ENCODE data around the gene FTO. TPM values are rescaled to one million over a fixed set of nuclear protein-coding genes. Genes with fewer than 3 reads are reported as not detected.

The FTO gene
- total and polyA plus RNA-seq, 2 of the 8 experiments (the other 6 are each of a cell fraction or from before 2014, with no cell fraction given), result 34.5 to 59.8 TPM

DNA sequence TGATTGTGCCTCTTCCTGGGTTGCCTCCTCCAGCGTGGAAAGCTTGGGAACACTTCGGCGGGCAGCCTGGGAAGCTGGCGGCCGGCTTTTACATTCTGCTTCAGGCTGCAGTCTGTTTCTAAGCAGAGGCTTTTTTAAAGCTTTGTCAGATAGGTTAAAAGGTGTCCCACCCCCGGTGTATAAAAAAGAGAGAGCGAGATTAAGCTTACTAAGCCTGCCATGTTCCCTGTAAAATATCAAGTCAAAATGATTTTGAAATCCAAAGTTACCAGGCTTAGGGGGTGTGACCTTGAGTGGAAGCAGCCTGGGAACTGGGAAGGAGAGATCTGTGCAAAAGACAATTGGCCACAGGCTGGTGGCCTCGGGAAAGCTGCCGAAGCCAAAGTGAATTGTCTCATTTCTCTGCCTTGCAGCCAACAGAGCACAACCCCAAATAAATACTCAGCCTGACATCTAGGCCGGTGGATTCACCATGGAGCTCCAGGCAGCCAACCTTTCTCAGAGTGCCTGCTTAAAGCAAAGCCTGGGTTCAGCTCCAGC is 254.5 kb downstream of the FTO start:
- no peak overlapping the region for H2BK12ac ChIP-seq (ENCODE audit: low read depth, low read length)
- no peak overlapping the region for H3K4me2 ChIP-seq (ENCODE audit: insufficient read depth in 1 of 2, low read depth in 2 of 2, low read length in 2 of 2)
- WGBS, 2 experiments (ENCODE audit: extremely low coverage in 1 of 2, insufficient coverage in 1 of 2, insufficient read length in 1 of 2, insufficient replicate concordance in 2 of 2, low coverage in 1 of 2, low lambda C conversion rate in 2 of 2, missing lambda C conversion rate in 1 of 2), result 85% methylated on average over 10 of the region's 10 CpGs; no CpG with 5 or more reads in 1 of the 2 experiments
- no peak overlapping the region for H2BK20ac ChIP-seq (ENCODE audit: low read length)
- no peak overlapping the region for H2BK5ac ChIP-seq (ENCODE audit: low read depth, low read length)
- POLR2A ChIA-PET (ENCODE audit: partially characterized antibody), result no interaction called here
- H3K23ac ChIP-seq (ENCODE audit: insufficient read length), result no peak overlapping the region
- H3K18ac ChIP-seq (ENCODE audit: extremely low read depth, low read length), result no peak overlapping the region
- H3K9ac ChIP-seq (replicated peaks in 1 of 4; ENCODE audit: extremely low read depth in 1 of 4, low read depth in 3 of 4, low read length in 3 of 4), result no peak overlapping the region
- H3K27ac ChIP-seq (ENCODE audit: low read depth, low read length), result no peak overlapping the region
- H3K4me3 ChIP-seq (ENCODE audit: extremely low read depth in 1 of 4, insufficient read depth in 2 of 4, low read depth in 3 of 4, low read length in 4 of 4), result no peak overlapping the region
- H3K4me1 ChIP-seq (replicated peaks in 1 of 4; ENCODE audit: control insufficient read depth in 3 of 4, insufficient read depth in 4 of 4, low read length in 3 of 4), result no peaks in the 10 kb centered on the region
- H4K91ac ChIP-seq (replicated peaks; ENCODE audit: insufficient read length, low read length), result no peak overlapping the region
- H4K5ac ChIP-seq (ENCODE audit: insufficient read length, low read depth, low read length), result no peak overlapping the region
- H3K79me1 ChIP-seq (ENCODE audit: low read depth, low read length), result no peaks in the 10 kb centered on the region
- H4K8ac ChIP-seq (ENCODE audit: extremely low read depth, insufficient read depth, low read length), result no peak overlapping the region
- CTCF ChIA-PET (ENCODE audit: partially characterized antibody), result interaction anchor here (0.7 to 2.1 kb wide), 4 partner anchors 9 to 215 kb away, joined by 3 to 8 read pairs (median 4); no protein-coding TSS in a partner anchor
- H2BK120ac ChIP-seq (replicated peaks; ENCODE audit: low read depth, low read length), result no peak overlapping the region
- H3K23me2 ChIP-seq (ENCODE audit: low read depth, low read length), result no peaks in the 10 kb centered on the region
- no peaks in the 10 kb centered on the region for H3K79me2 ChIP-seq (ENCODE audit: control insufficient read depth in 1 of 2, insufficient read depth in 2 of 2, low read length in 2 of 2)
- H3K14ac ChIP-seq (ENCODE audit: insufficient read length), result no peak overlapping the region
- TF ChIP-seq RAD21 (IDR thresholded peaks at IDR 0.05 in 1 of 2, conservative IDR thresholded peaks at IDR 0.05 in 1 of 2; ENCODE audit: low read depth in 2 of 2, low read length in 2 of 2) (no peak), ZNF274 (IDR thresholded peaks at IDR 0.05; ENCODE audit: borderline replicate concordance, extremely low read depth, low read length) (no peak), CEBPB (IDR thresholded peaks at IDR 0.05; ENCODE audit: low read depth, low read length) (no peak), POLR2A (IDR thresholded peaks at IDR 0.05; ENCODE audit: control extremely low read depth in 1 of 2, low read depth in 2 of 2, low read length in 2 of 2) (no peak)
- FAIRE-seq (no peak), DNase-seq (ENCODE audit: low read depth in 1 of 2, low spot score in 2 of 2) (no peak)
- H3K56ac ChIP-seq (replicated peaks; ENCODE audit: insufficient read length, low read depth, low read length), result no peak overlapping the region
- no peak overlapping the region for H2BK15ac ChIP-seq (ENCODE audit: low read length)
- no peaks in the 10 kb centered on the region for H3K36me3 ChIP-seq (ENCODE audit: control insufficient read depth in 2 of 4, insufficient read depth in 4 of 4, low read length in 3 of 4)
- H2AK5ac ChIP-seq (ENCODE audit: low read depth, low read length), result no peak overlapping the region
- H4K20me1 ChIP-seq (replicated peaks in 1 of 2; ENCODE audit: control insufficient read depth in 1 of 2, insufficient read depth in 2 of 2, low read length in 2 of 2), result no peaks in the 10 kb centered on the region
- H3K27me3 ChIP-seq (replicated peaks in 1 of 4; ENCODE audit: control insufficient read depth in 3 of 4, extremely low read depth in 1 of 4, insufficient read depth in 3 of 4, low read length in 3 of 4), result no peaks in the 10 kb centered on the region
- no peak overlapping the region for H3K4ac ChIP-seq (replicated peaks; ENCODE audit: insufficient read length, low read depth, low read length)
- no peak overlapping the region for H2AFZ ChIP-seq (ENCODE audit: low read length)
- H3K9me3 ChIP-seq (ENCODE audit: insufficient read depth in 2 of 2, low read depth in 1 of 2, low read length in 1 of 2), result no peaks in the 10 kb centered on the region

All from H1 (cell line).